Omental fat pad (tissue), 4 donors: Measurements from ENCODE around the gene ARL15. TPM values are rescaled to one million over a fixed set of nuclear protein-coding genes. Genes with fewer than 3 reads are reported as not detected.

Experiments
- ATAC-seq: fragments of 150-250 bp; one replicate; pipeline ENCODE4 v1.9.1; 2016; ENCODE audit warnings: mild to moderate bottlenecking, moderate library complexity; ENCODE audit not compliant: low FRiP score
- DNase-seq: peaks from one replicate; pipeline ENCODE4 v3.0.0-alpha.2; 2019; ENCODE audit warnings: low spot score
- total RNA-seq, 4 donors: library from RNA; depleted of rRNA; stranded (reverse); fragments of >200 nt; gene quantifications; one replicate each; pipeline ENCODE4 v1.1.0, GENCODE V29; 2016
- TF ChIP-seq, protein P1 (sequence below), 3 donors: fragments of 450-650 bp; IDR thresholded peaks; one replicate each; pipeline ENCODE4 v1.5.1; 2016 to 2017; ENCODE audit warnings: antibody characterized with exemption in 3 of 3, mild to moderate bottlenecking in 3 of 3, moderate library complexity in 2 of 3

The ARL15 gene
- total RNA-seq, 4 donors from 2014 or later = 18.9 to 39.2 (median 29.9) TPM

GRCh38 chr5:54084696-54085095 lies 225.7 kb downstream of the ARL15 start:
- no peak for DNase-seq
- TF ChIP-seq, protein P1, sequence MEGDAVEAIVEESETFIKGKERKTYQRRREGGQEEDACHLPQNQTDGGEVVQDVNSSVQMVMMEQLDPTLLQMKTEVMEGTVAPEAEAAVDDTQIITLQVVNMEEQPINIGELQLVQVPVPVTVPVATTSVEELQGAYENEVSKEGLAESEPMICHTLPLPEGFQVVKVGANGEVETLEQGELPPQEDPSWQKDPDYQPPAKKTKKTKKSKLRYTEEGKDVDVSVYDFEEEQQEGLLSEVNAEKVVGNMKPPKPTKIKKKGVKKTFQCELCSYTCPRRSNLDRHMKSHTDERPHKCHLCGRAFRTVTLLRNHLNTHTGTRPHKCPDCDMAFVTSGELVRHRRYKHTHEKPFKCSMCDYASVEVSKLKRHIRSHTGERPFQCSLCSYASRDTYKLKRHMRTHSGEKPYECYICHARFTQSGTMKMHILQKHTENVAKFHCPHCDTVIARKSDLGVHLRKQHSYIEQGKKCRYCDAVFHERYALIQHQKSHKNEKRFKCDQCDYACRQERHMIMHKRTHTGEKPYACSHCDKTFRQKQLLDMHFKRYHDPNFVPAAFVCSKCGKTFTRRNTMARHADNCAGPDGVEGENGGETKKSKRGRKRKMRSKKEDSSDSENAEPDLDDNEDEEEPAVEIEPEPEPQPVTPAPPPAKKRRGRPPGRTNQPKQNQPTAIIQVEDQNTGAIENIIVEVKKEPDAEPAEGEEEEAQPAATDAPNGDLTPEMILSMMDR (IDR thresholded peaks at IDR 0.05) = no peak
- ATAC-seq = no peak

DNA sequence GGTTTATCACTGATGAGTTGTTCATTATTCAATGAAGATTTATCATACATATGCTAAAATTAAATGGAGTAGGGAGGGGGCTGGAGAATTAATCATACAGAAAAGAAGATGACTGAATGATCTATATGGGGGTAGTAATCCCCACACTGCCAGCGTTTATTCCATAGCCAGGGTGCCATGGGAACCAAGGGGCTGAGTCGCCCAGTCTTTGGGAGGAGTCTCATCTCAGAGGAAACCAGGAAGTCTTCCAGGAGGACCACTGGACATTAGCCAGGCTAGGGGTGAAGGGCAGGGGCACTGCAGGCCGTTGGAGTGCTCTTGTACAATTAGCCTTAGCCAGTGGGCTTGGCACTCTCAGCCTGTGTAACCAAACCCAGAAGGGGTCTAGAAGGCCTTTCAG lies 226.5 kb downstream of the ARL15 start:
- DNase-seq (no peak), ATAC-seq (no peak)
- TF ChIP-seq, protein P1 (IDR thresholded peaks at IDR 0.05) = no peak

DNA sequence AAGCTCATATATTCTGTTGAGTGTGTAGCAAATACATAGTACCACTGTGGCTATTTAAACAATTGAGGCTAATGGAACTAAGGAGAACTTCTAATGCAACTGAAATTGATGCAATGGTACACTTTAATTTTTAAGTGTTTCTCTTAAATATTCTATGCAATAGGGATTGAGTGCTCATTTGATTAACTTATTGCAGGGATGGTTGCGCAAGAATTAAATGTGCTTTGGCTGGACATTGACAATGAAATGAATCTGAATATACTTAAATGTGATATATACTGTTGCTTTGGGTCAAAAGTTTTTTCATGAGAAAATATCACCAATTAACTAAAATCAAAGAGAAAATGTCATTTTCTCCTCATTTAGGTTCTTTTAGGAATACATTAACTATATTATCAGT lies 227.1 kb downstream of the ARL15 start:
- DNase-seq = no peak
- TF ChIP-seq, protein P1 (IDR thresholded peaks at IDR 0.05) = no peak
- no peak for ATAC-seq

DNA sequence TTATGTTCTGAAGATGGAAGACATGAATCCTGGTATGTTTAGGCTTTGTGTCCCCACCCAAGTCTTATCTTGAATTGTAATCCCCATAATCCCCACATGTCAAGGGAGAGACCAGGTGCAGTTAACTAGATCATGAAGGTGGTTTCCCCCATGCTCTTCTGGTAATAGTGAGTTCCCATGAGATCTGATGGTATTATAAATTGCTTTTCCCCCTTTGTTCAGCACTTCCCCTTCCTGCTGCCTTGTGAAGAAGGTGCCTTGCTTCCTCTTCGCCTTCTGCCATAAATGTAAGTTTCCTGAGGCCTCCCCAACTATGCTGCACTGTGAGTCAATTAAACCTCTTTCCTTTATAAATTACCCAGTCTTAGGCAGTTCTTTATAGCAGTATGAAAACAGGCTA lies 229.0 kb downstream of the ARL15 start:
- ATAC-seq (no peak), DNase-seq (no peak)
- TF ChIP-seq, protein P1 (IDR thresholded peaks at IDR 0.05) = no peak

GRCh38 chr5:54080831-54081230 lies 229.5 kb downstream of the ARL15 start:
- TF ChIP-seq, protein P1 (IDR thresholded peaks at IDR 0.05) = no peak
- DNase-seq = no peak
- no peak for ATAC-seq

DNA sequence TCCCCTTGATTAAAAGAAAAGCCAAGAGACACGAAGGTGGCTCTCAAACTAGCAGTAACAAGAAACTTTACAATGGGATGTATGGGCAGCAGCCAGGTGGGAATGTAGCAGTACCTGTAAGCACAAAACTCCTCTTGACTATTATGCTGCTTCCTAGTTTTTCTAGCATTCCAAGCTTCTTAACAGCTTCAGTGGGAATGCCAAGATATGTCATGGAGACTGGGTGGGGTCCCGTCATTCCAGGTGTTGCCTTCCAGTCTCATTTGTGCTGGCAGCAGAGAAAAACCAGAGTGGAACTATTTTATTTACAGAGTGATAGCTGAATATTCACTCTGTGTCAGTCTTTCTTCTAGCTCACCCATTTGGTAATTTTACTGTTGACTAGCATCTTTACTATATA lies 236.6 kb downstream of the ARL15 start:
- TF ChIP-seq, protein P1 (IDR thresholded peaks at IDR 0.05) = no peak

DNA sequence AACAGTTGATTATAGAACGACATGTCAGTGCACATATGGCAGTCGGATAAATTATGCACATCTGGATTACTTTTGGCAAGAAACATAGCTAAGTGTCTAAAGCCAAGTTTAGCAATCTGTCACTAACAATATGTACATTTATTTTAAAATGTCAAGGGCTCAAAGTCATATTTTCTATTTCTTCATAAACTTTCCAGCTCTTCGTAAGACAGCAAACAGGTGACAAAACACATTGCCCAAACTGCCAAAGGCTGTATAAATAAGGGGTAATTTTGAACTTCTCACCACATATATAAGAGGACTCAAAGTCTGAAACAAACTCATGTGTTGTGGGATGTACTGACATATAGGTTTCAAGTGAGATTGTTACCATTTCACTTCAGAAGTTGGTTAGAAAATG lies 237.2 kb downstream of the ARL15 start:
- ATAC-seq (no peak), DNase-seq (no peak)
- TF ChIP-seq, protein P1 (IDR thresholded peaks at IDR 0.05) = no peak

More for the DNA sequence above, 236.6 kb downstream of the ARL15 start:
- DNase-seq (no peak), ATAC-seq (no peak)
